Lower leg skin (tissue), 3 donors: ENCODE data around the gene EFCAB12.

Source experiments
- CTCF ChIP-seq, 3 donors: fragments of 450-650 bp; IDR thresholded peaks; one replicate each; pipeline ENCODE4 v1.5.1; 2016; ENCODE audit warnings: antibody characterized with exemption in 3 of 3, mild to moderate bottlenecking in 3 of 3, moderate library complexity in 2 of 3
- POLR2A ChIP-seq, 2 donors: fragments of 450-650 bp; IDR thresholded peaks; one replicate each; pipeline ENCODE4 v1.6.1; 2016 to 2017; ENCODE audit warnings: antibody characterized with exemption in 2 of 2, mild to moderate bottlenecking in 1 of 2, moderate library complexity in 1 of 2

- TF ChIP-seq CTCF (IDR thresholded peaks at IDR 0.05) (no peak), POLR2A (IDR thresholded peaks at IDR 0.05) (no peak)
These were observed 24.3 kb downstream of the EFCAB12 start for GRCh38 chr3:129404130-129404529.
